H1 (cell line): ENCODE data around the gene PTCHD1.

Source experiments
- BCL11A ChIP-seq, 2 experiments: IDR thresholded peaks; one replicate each; pipeline ENCODE4 v1.6.1; 2011; ENCODE audit warnings: low read depth in 2 of 2, low read length in 2 of 2, mild to moderate bottlenecking in 2 of 2
- CBX5 ChIP-seq: fragments of 300-800, 300-1000 bp; sonication (generic); IDR thresholded peaks from 2 replicates; pipeline ENCODE4 v1.7.1; 2016; ENCODE audit warnings: antibody characterized with exemption, low read length, low read depth
- CBX8 ChIP-seq: fragments of 300-800, 300-1000 bp; sonication (generic); IDR thresholded peaks from 2 replicates; pipeline ENCODE4 v1.7.1; 2016; ENCODE audit warnings: low read depth, low read length, borderline replicate concordance
- CHD2 ChIP-seq: IDR thresholded peaks from 2 replicates; pipeline ENCODE4 v1.6.1; 2012; ENCODE audit warnings: low read length, improper control_type of control experiment
- CREB1 ChIP-seq: IDR thresholded peaks from 2 replicates; pipeline ENCODE4 v1.6.1; 2012; ENCODE audit warnings: inconsistent platforms
- EZH2 ChIP-seq: fragments of 200-600 bp; sonication (generic); IDR thresholded peaks from 2 replicates; pipeline ENCODE4 v1.7.1; 2012; ENCODE audit warnings: low read depth, mild to moderate bottlenecking, moderate library complexity, low read length, inconsistent platforms; ENCODE audit not compliant: severe bottlenecking
- JUN ChIP-seq: IDR thresholded peaks from 2 replicates; pipeline ENCODE4 v1.6.1; 2011; ENCODE audit warnings: low read depth, mild to moderate bottlenecking, improper control_type of control experiment, low read length
- KDM1A ChIP-seq: fragments of 200-600, 300-600 bp; sonication (generic); IDR thresholded peaks from 2 replicates; pipeline ENCODE4 v1.7.1; 2016; ENCODE audit warnings: mild to moderate bottlenecking, low read length, borderline replicate concordance
- POLR2A ChIP-seq, 2 experiments: IDR thresholded peaks; 1 replicate in 1 of 2; 2 replicates in 1 of 2; pipeline ENCODE4 v1.6.1; 2011; ENCODE audit warnings: low read depth in 2 of 2, low read length in 2 of 2, mild to moderate bottlenecking in 2 of 2; ENCODE audit errors: control extremely low read depth in 1 of 2
- POLR2AphosphoS5 ChIP-seq: IDR thresholded peaks from 2 replicates; pipeline ENCODE4 v1.6.1; 2011; ENCODE audit warnings: low read depth, low read length
- RAD21 ChIP-seq, 2 experiments: IDR thresholded peaks in 1 of 2; conservative IDR thresholded peaks in 1 of 2; 2 replicates each; pipeline ENCODE4 v1.6.1; 2011; ENCODE audit warnings: low read depth in 2 of 2, low read length in 2 of 2, improper control_type of control experiment in 1 of 2, inconsistent platforms in 1 of 2, mild to moderate bottlenecking in 1 of 2, moderate library complexity in 1 of 2
- TAF1 ChIP-seq: IDR thresholded peaks from 2 replicates; pipeline ENCODE4 v1.6.1; 2011; ENCODE audit warnings: mild to moderate bottlenecking, low read depth, low read length
- TF ChIP-seq, protein P1 (sequence below), 3 experiments: IDR thresholded peaks; 1 replicate in 2 of 3; 2 replicates in 1 of 3; pipeline versions ENCODE4 v1.5.1 to v1.6.1; 2011; ENCODE audit warnings: low read length in 3 of 3, mild to moderate bottlenecking in 3 of 3, inconsistent platforms in 2 of 3, low read depth in 1 of 3, moderate library complexity in 1 of 3; ENCODE audit not compliant: insufficient read depth in 1 of 3; ENCODE audit errors: control extremely low read depth in 1 of 3

DNA sequence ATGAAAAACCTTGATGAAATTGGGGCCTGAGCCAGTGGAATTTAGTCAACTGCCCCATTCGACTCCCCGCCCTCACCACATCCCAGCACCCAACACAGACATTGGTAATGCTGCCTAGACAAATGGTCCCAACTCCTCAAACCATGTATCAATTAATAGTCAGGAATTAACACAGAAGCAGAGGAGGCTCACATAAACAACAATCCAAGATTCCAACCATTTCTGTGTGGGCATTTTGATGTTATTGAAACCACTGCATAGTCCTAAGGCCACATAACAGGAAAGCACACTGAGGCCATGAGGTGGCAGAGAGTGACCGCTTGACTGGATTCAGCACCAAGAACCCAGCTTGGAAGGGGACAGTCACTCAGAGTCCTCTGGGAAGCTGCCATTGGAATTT is 22.5 kb upstream of the PTCHD1 start:
- TF ChIP-seq, protein P1, sequence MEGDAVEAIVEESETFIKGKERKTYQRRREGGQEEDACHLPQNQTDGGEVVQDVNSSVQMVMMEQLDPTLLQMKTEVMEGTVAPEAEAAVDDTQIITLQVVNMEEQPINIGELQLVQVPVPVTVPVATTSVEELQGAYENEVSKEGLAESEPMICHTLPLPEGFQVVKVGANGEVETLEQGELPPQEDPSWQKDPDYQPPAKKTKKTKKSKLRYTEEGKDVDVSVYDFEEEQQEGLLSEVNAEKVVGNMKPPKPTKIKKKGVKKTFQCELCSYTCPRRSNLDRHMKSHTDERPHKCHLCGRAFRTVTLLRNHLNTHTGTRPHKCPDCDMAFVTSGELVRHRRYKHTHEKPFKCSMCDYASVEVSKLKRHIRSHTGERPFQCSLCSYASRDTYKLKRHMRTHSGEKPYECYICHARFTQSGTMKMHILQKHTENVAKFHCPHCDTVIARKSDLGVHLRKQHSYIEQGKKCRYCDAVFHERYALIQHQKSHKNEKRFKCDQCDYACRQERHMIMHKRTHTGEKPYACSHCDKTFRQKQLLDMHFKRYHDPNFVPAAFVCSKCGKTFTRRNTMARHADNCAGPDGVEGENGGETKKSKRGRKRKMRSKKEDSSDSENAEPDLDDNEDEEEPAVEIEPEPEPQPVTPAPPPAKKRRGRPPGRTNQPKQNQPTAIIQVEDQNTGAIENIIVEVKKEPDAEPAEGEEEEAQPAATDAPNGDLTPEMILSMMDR (IDR thresholded peaks at IDR 0.05; ENCODE audit: control extremely low read depth in 1 of 3, insufficient read depth in 1 of 3, low read depth in 1 of 3, low read length in 3 of 3): no peak
- TF ChIP-seq RAD21 (IDR thresholded peaks at IDR 0.05 in 1 of 2, conservative IDR thresholded peaks at IDR 0.05 in 1 of 2; ENCODE audit: low read depth in 2 of 2, low read length in 2 of 2) (no peak), CBX8 (no peak), KDM1A (no peak), TAF1 (no peak), CREB1 (no peak), POLR2AphosphoS5 (no peak), JUN (no peak), POLR2A (IDR thresholded peaks at IDR 0.05; ENCODE audit: control extremely low read depth in 1 of 2, low read depth in 2 of 2, low read length in 2 of 2) (no peak), EZH2 (no peak), CHD2 (no peak), BCL11A (IDR thresholded peaks at IDR 0.05; ENCODE audit: low read depth in 2 of 2, low read length in 2 of 2) (no peak), CBX5 (no peak)
